PFSK-1 (cell line): ENCODE measurements around the gene DGKB.

Experiments used
- POLR2AphosphoS5 ChIP-seq: IDR thresholded peaks from 2 replicates; pipeline ENCODE4 v1.6.1; 2012; ENCODE audit warnings: low read depth, mild to moderate bottlenecking, control low read depth, low read length, moderate library complexity
- REST ChIP-seq, 2 experiments: IDR thresholded peaks; 2 replicates each; pipeline versions ENCODE4 v1.6.1 to v1.8.0; 2011 to 2012; ENCODE audit warnings: low read depth in 2 of 2, low read length in 2 of 2, control low read depth in 1 of 2, inconsistent platforms in 1 of 2, mild to moderate bottlenecking in 1 of 2, moderate library complexity in 1 of 2; ENCODE audit not compliant: insufficient read depth in 1 of 2
- SIN3A ChIP-seq: IDR thresholded peaks from 2 replicates; pipeline ENCODE4 v1.6.1; 2012; ENCODE audit warnings: mild to moderate bottlenecking, low read length, moderate library complexity, borderline replicate concordance; ENCODE audit not compliant: insufficient read depth
- TAF1 ChIP-seq: IDR thresholded peaks from 2 replicates; pipeline ENCODE4 v1.6.1; 2012; ENCODE audit warnings: low read length, control low read depth, borderline replicate concordance; ENCODE audit not compliant: insufficient read depth

GRCh38 chr7:14938181-14938580 lies 35.6 kb upstream of the DGKB start:
- TF ChIP-seq TAF1, result no peak
- no peak for TF ChIP-seq POLR2AphosphoS5
- no peak for TF ChIP-seq SIN3A
- no peak for TF ChIP-seq REST (IDR thresholded peaks at IDR 0.05; ENCODE audit: insufficient read depth in 1 of 2, low read depth in 2 of 2, low read length in 2 of 2)
